Epidermal melanocyte (primary cell): ENCODE results near the gene CTNNA2.

ENCODE experiments used
- DNase-seq: peaks from one replicate; pipeline ENCODE4 v3.0.0; 2011; ENCODE audit warnings: low spot score; ENCODE audit not compliant: insufficient read length

The CTNNA2 gene

GRCh38 chr2:80363330-80363729 is 850.5 kb downstream of the CTNNA2 start:
- no peak for DNase-seq

GRCh38 chr2:80363791-80364349 is 851.0 kb downstream of the CTNNA2 start:
- no peak for DNase-seq

- DNase-seq, result no peak
Observed at GRCh38 chr2:80364524-80365212, 851.8 kb downstream of the CTNNA2 start.

GRCh38 chr2:80365762-80366161 is 852.9 kb downstream of the CTNNA2 start:
- no peak for DNase-seq

DNA sequence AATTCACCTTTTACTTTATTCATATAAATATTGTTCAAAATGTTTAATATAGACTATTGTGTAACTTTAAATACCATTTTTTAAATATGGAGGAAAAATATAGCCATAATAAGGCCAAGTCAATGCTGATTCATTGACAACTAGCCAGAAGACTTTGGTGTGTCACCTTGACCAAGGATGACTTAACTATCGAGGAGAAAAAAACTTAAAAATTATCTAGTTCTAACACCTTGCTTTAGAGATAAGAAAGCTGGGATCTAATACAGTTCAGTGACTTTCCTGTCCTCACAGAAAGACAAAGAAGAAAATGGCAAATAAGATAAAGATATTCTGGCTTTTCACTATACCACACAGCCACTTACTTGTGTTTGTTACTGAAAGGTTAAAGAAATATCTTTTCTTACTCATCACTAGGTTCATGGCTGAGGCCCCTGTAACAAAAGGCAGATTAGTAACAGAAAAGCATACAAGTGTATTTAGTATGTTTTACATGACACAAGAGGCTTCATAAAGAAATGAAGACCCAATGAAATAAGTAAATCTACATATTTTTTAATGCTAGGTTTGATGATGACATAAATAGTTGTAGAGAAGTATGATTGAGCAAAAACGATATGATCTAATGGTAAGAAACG is 857.6 kb downstream of the CTNNA2 start:
- no peak for DNase-seq

DNA sequence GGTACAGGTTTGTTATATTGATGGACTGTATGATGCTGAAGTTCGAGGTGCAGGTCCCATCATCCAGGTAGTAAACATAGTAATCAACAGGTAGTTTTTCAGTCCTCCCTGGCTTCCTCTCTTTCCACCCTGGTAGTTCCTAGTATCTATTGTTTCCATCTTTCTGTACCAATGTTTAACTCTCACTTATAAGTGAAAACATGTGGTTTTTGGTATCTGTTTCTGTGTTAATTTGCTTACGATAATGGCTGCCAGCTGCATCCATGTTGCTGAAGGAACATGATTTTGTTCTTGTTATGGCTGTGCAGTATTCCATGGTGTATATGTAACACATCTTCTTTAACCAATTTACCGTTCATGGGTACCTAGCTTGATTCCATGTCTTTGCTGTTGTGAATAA is 861.3 kb downstream of the CTNNA2 start:
- DNase-seq, result no peak

DNA sequence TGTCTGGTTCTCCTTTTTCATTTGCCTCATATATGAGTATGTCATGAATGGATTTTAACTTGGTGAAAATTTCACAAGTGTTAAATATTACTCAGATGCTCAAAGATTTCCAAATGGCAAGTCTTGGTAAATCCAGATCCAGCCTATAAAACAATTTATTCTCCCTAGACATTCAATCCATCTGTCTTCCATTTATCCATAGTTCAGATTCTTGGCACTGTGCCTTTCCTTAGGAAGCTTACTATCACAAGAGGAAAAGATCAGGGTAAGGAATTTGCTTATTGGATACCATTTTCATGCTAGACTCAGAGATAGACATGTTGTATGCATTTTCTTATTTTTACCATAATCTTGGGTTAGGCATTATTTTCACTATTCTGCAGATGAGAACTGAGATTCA is 864.2 kb downstream of the CTNNA2 start:
- DNase-seq, result no peak

- no peak for DNase-seq
Observed at GRCh38 chr2:80380736-80381135, 867.9 kb downstream of the CTNNA2 start.

- DNase-seq, result no peak
Observed at GRCh38 chr2:80381666-80382065, 868.8 kb downstream of the CTNNA2 start.

DNA sequence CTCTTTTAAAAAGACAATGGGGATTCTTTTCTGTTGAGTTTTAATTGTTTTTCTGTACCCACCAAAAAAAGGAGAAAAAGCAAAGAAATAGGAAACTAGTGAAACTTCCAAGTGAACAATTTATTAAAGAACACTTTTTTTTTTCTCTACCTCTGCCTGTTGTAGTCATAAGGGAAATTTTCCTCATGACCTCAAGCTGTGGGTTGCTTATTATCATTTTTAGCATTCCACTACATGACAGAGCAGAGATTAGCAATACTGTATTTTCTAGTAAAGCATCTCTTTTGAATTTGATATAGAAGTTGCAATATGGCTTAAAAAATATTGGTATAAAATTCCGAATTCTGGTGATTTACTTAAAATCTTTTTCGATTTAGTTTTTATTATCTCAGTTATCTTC is 879.6 kb downstream of the CTNNA2 start:
- DNase-seq, result no peak

- no peak for DNase-seq
Observed at GRCh38 chr2:80393991-80394390, 881.1 kb downstream of the CTNNA2 start.

DNA sequence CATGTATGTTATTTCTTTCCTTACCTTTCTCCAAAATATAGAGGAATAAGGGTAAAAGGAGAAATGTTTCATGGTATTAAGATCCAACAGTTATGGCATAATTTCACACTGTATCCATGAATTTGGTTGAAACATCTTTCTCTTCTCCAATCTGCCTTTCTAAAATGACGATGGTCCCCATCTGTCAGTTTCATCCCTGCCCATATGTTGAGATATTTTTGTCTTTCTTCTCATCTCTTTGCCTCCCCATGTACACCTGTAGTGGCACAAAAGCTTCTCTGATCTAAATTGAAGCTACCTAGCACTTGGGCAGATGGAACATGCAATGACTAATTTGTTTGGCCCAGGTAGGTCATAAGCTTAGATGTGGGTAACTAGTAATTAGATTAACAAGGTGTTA is 882.4 kb downstream of the CTNNA2 start:
- no peak for DNase-seq

- DNase-seq, result no peak
Observed at GRCh38 chr2:80396276-80396675, 883.4 kb downstream of the CTNNA2 start.

- DNase-seq, result no peak
Observed at GRCh38 chr2:80403081-80403480, 890.2 kb downstream of the CTNNA2 start.

- DNase-seq, result no peak
Observed at GRCh38 chr2:80407377-80407776, 894.5 kb downstream of the CTNNA2 start.

GRCh38 chr2:80410346-80410745 is 897.5 kb downstream of the CTNNA2 start:
- no peak for DNase-seq

DNA sequence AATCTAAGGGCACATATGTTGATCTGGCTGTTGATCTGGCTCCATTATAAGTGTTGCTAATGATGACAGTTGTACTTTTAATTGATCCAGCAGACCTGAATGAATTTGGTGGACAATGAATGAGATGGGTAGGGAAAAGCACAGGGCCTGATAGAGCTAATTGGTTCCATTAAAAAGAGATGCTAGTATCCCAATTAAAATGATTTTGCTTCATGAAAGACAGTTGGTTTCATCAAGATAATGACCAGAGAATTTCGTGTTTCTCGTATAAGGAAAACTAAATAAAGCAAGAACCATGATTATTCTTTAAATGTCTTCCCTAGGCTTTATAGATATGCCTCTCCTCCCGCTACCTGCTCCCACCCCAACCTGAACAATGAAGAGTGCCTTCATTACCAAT is 900.3 kb downstream of the CTNNA2 start:
- no peak for DNase-seq

DNA sequence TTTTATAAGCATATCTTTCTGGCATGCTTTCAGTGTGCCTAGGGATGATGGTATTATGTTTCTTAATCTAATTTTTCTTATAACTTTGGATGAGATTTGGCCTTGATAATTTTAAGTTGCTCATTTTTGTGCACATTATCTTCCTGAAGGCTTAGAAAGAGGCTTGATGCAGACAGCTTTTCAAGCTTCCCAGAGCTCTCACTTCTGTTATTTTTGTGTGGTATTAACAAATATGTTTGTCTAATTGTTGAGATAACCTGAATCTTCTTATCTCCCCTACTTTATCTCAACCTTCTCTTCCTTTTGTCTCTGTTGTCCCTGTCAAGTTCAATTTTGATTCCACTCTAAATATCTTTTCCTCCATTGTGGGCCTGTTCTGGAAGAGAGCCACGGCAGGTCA is 904.9 kb downstream of the CTNNA2 start:
- no peak for DNase-seq

- DNase-seq, result no peak
Observed at GRCh38 chr2:80420530-80421208, 907.8 kb downstream of the CTNNA2 start.

GRCh38 chr2:80429251-80429650 is 916.4 kb downstream of the CTNNA2 start:
- DNase-seq, result no peak

DNA sequence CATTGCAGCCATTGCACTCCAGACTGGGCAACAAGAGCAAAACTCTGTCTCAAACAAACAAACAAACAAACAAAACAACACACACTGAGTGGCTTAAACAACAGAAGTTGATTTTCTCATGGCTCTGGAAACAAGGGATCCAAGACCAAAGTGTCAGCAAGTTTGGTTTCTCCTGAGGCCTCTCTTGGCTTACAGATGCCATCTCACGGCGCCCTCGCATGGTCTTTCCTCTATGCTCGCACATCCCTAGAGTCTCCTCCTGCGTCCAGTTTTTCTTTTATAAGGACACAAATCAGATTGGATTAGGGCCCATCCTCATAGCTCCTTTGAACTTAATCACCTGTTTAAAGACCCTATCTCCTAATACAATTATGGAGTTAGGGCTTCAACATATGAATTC is 925.1 kb downstream of the CTNNA2 start:
- no peak for DNase-seq

- DNase-seq, result no peak
Observed at GRCh38 chr2:80438686-80439085, 925.8 kb downstream of the CTNNA2 start.
